Stimulated activated effector memory CD8-positive, alpha-beta T cell treated with anti-CD3 and anti-CD28 coated beads, Interleukin-12 subunit alpha, Interleukin-12 subunit beta, amount 100 ng/mL, for 72 hours (primary cell): ENCODE data around the gene LHX1.

Experiments used
- ATAC-seq: fragments of 150-1000 bp; cut with Tn5 transposase; 2 replicates; pipeline ENCODE4 v1.10.0; 2021
- DNase-seq, 2 donors: peaks; one replicate each; pipeline ENCODE4 v3.0.0; 2021 to 2022; ENCODE audit warnings: low spot score in 2 of 2
- H3K27ac Mint-ChIP-seq: one replicate; pipeline ENCODE4 v1.8.0; 2022; ENCODE audit warnings: mild to moderate bottlenecking, mixed read lengths
- H3K36me3 Mint-ChIP-seq: one replicate; pipeline ENCODE4 v1.8.0; 2022; ENCODE audit warnings: mild to moderate bottlenecking, mixed read lengths
- H3K4me1 Mint-ChIP-seq: one replicate; pipeline ENCODE4 v1.8.0; 2022; ENCODE audit warnings: mixed read lengths
- H3K4me3 Mint-ChIP-seq: one replicate; pipeline ENCODE4 v1.8.0; 2022; ENCODE audit warnings: mild to moderate bottlenecking, mixed read lengths
- H3K9me3 Mint-ChIP-seq: one replicate; pipeline ENCODE4 v1.8.0; 2022; ENCODE audit warnings: mixed read lengths

LHX1 gene

GRCh38 chr17:36971508-36971907, 34.2 kb downstream of the LHX1 start:
- H3K27ac Mint-ChIP-seq, result no peak overlapping the region
- no peak overlapping the region for H3K4me3 Mint-ChIP-seq
- peaks cover 63% of the 10 kb centered on the region for H3K4me1 Mint-ChIP-seq
- DNase-seq (no peak), ATAC-seq (no peak)
- H3K9me3 Mint-ChIP-seq, result no peaks in the 10 kb centered on the region
- H3K36me3 Mint-ChIP-seq, result peaks cover 58% of the 10 kb centered on the region

- H3K4me3 Mint-ChIP-seq, result no peak overlapping the region
- H3K4me1 Mint-ChIP-seq, result peaks cover 56% of the 10 kb centered on the region
- DNase-seq, result no peak
- H3K27ac Mint-ChIP-seq, result no peak overlapping the region
- no peaks in the 10 kb centered on the region for H3K9me3 Mint-ChIP-seq
- no peak for ATAC-seq
- H3K36me3 Mint-ChIP-seq, result peaks cover 51% of the 10 kb centered on the region
Measured at GRCh38 chr17:36972186-36972700, 35.0 kb downstream of the LHX1 start.

GRCh38 chr17:36972905-36973304, 35.6 kb downstream of the LHX1 start:
- Mint-ChIP-seq H3K9me3 (no peaks in the 10 kb centered on the region), H3K4me3 (no peak overlapping the region), H3K36me3 (peaks cover 45% of the 10 kb centered on the region), H3K4me1 (peaks cover 50% of the 10 kb centered on the region), H3K27ac (no peak overlapping the region)
- ATAC-seq, result no peak
- no peak for DNase-seq

- Mint-ChIP-seq H3K4me1 (peaks cover 46% of the 10 kb centered on the region), H3K27ac (no peak overlapping the region)
Measured at GRCh38 chr17:36975922-36976515, 38.7 kb downstream of the LHX1 start.

GRCh38 chr17:36977066-36977465, 39.8 kb downstream of the LHX1 start:
- H3K4me1 Mint-ChIP-seq, result peaks cover 46% of the 10 kb centered on the region
- H3K4me3 Mint-ChIP-seq, result no peak overlapping the region
- DNase-seq (no peak), ATAC-seq (no peak)
- H3K9me3 Mint-ChIP-seq, result no peaks in the 10 kb centered on the region
- H3K36me3 Mint-ChIP-seq, result peaks cover 30% of the 10 kb centered on the region
- no peak overlapping the region for H3K27ac Mint-ChIP-seq

More at GRCh38 chr17:36975922-36976515, 38.7 kb downstream of the LHX1 start:
- no peak for ATAC-seq
- no peaks in the 10 kb centered on the region for H3K9me3 Mint-ChIP-seq
- DNase-seq, result no peak
- peaks cover 21% of the 10 kb centered on the region for H3K36me3 Mint-ChIP-seq
- H3K4me3 Mint-ChIP-seq, result no peak overlapping the region

- H3K27ac Mint-ChIP-seq, result no peak overlapping the region
- ATAC-seq (no peak), DNase-seq (no peak)
- H3K4me3 Mint-ChIP-seq, result no peak overlapping the region
- no peaks in the 10 kb centered on the region for H3K9me3 Mint-ChIP-seq
- peaks cover 43% of the 10 kb centered on the region for H3K4me1 Mint-ChIP-seq
- peaks cover 35% of the 10 kb centered on the region for H3K36me3 Mint-ChIP-seq
Measured at GRCh38 chr17:36977568-36977967, 40.3 kb downstream of the LHX1 start.

GRCh38 chr17:36978810-36979564, 41.7 kb downstream of the LHX1 start:
- H3K9me3 Mint-ChIP-seq, result no peaks in the 10 kb centered on the region
- no peak overlapping the region for H3K27ac Mint-ChIP-seq
- no peak overlapping the region for H3K4me3 Mint-ChIP-seq
- H3K4me1 Mint-ChIP-seq, result peaks cover 37% of the 10 kb centered on the region
- DNase-seq (no peak), ATAC-seq (no peak)
- H3K36me3 Mint-ChIP-seq, result peaks cover 35% of the 10 kb centered on the region

GRCh38 chr17:36979565-36979941, 42.3 kb downstream of the LHX1 start:
- DNase-seq (no peak), ATAC-seq (no peak)
- H3K27ac Mint-ChIP-seq, result no peak overlapping the region
- peaks cover 42% of the 10 kb centered on the region for H3K4me1 Mint-ChIP-seq
- H3K36me3 Mint-ChIP-seq, result peaks cover 40% of the 10 kb centered on the region
- no peak overlapping the region for H3K4me3 Mint-ChIP-seq
- H3K9me3 Mint-ChIP-seq, result no peaks in the 10 kb centered on the region

GRCh38 chr17:36980280-36980761, 43.0 kb downstream of the LHX1 start:
- ATAC-seq (no peak), DNase-seq (no peak)
- no peak overlapping the region for H3K27ac Mint-ChIP-seq
- peaks cover 42% of the 10 kb centered on the region for H3K4me1 Mint-ChIP-seq
- peaks cover 45% of the 10 kb centered on the region for H3K36me3 Mint-ChIP-seq
- H3K4me3 Mint-ChIP-seq, result no peak overlapping the region
- no peaks in the 10 kb centered on the region for H3K9me3 Mint-ChIP-seq

GRCh38 chr17:36983618-36984017, 46.3 kb downstream of the LHX1 start:
- Mint-ChIP-seq H3K4me3 (no peak overlapping the region), H3K27ac (no peak overlapping the region), H3K4me1 (peaks cover 36% of the 10 kb centered on the region), H3K9me3 (no peaks in the 10 kb centered on the region), H3K36me3 (peaks cover 70% of the 10 kb centered on the region)
- DNase-seq, result no peak
- no peak for ATAC-seq

GRCh38 chr17:36989173-36989572, 51.9 kb downstream of the LHX1 start:
- Mint-ChIP-seq H3K9me3 (no peaks in the 10 kb centered on the region), H3K4me3 (no peak overlapping the region), H3K27ac (no peak overlapping the region), H3K4me1 (peaks cover 11% of the 10 kb centered on the region), H3K36me3 (peaks cover 95% of the 10 kb centered on the region)
- no peak for DNase-seq
- no peak for ATAC-seq

GRCh38 chr17:36992701-36993100, 55.4 kb downstream of the LHX1 start:
- DNase-seq (no peak), ATAC-seq (no peak)
- H3K4me1 Mint-ChIP-seq, result peaks cover 8% of the 10 kb centered on the region
- no peak overlapping the region for H3K4me3 Mint-ChIP-seq
- H3K36me3 Mint-ChIP-seq, result peaks cover 100% of the 10 kb centered on the region
- no peaks in the 10 kb centered on the region for H3K9me3 Mint-ChIP-seq
- no peak overlapping the region for H3K27ac Mint-ChIP-seq

GRCh38 chr17:36993227-36993626, 56.0 kb downstream of the LHX1 start:
- ATAC-seq, result no peak
- no peak for DNase-seq
- Mint-ChIP-seq H3K27ac (peak overlapping the region; percentile 43), H3K36me3 (peaks cover 100% of the 10 kb centered on the region), H3K4me1 (peaks cover 8% of the 10 kb centered on the region), H3K9me3 (no peaks in the 10 kb centered on the region), H3K4me3 (no peak overlapping the region)
